HepG2 (cell line): ENCODE results near the gene ZFR2.

Experiments used
- CAMTA2 ChIP-seq: sonication (generic); formaldehyde crosslinking; IDR thresholded peaks from 2 replicates; pipeline ENCODE4 v1.4.0; 2020; ENCODE audit warnings: mild to moderate bottlenecking, missing genetic modification reagents, borderline replicate concordance
- CREM ChIP-seq, 2 experiments: sonication (generic) in 1 of 2; formaldehyde crosslinking in 1 of 2; IDR thresholded peaks; 2 replicates each; pipeline versions ENCODE4 v1.4.0 to v1.6.1; 2016 to 2020; ENCODE audit warnings: antibody characterized with exemption in 1 of 2, mild to moderate bottlenecking in 1 of 2, missing genetic modification reagents in 1 of 2
- GTF2F1 ChIP-seq: fragments of 150-350 bp; IDR thresholded peaks from 2 replicates; pipeline ENCODE4 v1.6.1; 2014; ENCODE audit warnings: low read length
- REST ChIP-seq, 2 experiments: IDR thresholded peaks; 2 replicates each; pipeline ENCODE4 v1.6.1; 2011 to 2012; ENCODE audit warnings: low read length in 2 of 2, borderline replicate concordance in 1 of 2, low read depth in 1 of 2, mild to moderate bottlenecking in 1 of 2, moderate library complexity in 1 of 2
- ZNF234 ChIP-seq: sonication (generic); formaldehyde crosslinking; conservative IDR thresholded peaks from 2 replicates; pipeline ENCODE4 v1.5.1; 2020; ENCODE audit warnings: mild to moderate bottlenecking, missing genetic modification reagents

- TF ChIP-seq REST (IDR thresholded peaks at IDR 0.05; ENCODE audit: borderline replicate concordance in 1 of 2, low read depth in 1 of 2, low read length in 2 of 2) = no peak
- TF ChIP-seq CAMTA2 (CRISPR knock-in tag) = no peak
- no peak for TF ChIP-seq GTF2F1
- no peak for TF ChIP-seq ZNF234
- no peak for TF ChIP-seq CREM (IDR thresholded peaks at IDR 0.05)
- TF ChIP-seq CREM (CRISPR knock-in tag; IDR thresholded peaks at IDR 0.05) = no peak
Measured at GRCh38 chr19:3840804-3841203, 28.0 kb downstream of the ZFR2 start.
